GM19397 (cell line): ENCODE data around the gene MT1HL1.
"Not testable (repeated sequence)": the region's sequence is repeated elsewhere in the genome, so short reads cannot be mapped to it uniquely, and the experiment has no call there.

Experiments
- ATAC-seq: cut with Tn5 transposase; IDR thresholded peaks from one replicate; pipeline ENCODE4 v1.9.1; 2021; ENCODE audit warnings: mild to moderate bottlenecking, moderate library complexity; ENCODE audit not compliant: unreplicated experiment

MT1HL1 gene

GRCh38 chr1:236979149-236979900 is 24.9 kb downstream of the MT1HL1 start:
- no peak for ATAC-seq

- no peak for ATAC-seq
Observed at GRCh38 chr1:236978740-236979139, 25.5 kb downstream of the MT1HL1 start.

- ATAC-seq: no peak
Observed at GRCh38 chr1:236975461-236975860, 28.8 kb downstream of the MT1HL1 start.

- not testable (repeated sequence) for ATAC-seq
Observed at GRCh38 chr1:236974025-236974424, 30.2 kb downstream of the MT1HL1 start.

- ATAC-seq: no peak
Observed at GRCh38 chr1:236966636-236967035, 37.6 kb downstream of the MT1HL1 start.

- no peak for ATAC-seq
Observed at GRCh38 chr1:236963920-236964319, 40.3 kb downstream of the MT1HL1 start.

GRCh38 chr1:236959112-236959511 is 45.1 kb downstream of the MT1HL1 start:
- ATAC-seq: no peak

- no peak for ATAC-seq
Observed at GRCh38 chr1:236957235-236957634, 47.0 kb downstream of the MT1HL1 start.
